RWPE1 (cell line): Measurements from ENCODE around the gene SYCP2L.
"Not testable (repeated sequence)": the region's sequence is repeated elsewhere in the genome, so short reads cannot be mapped to it uniquely, and the experiment has no call there.

Experiments used
- CTCF ChIA-PET: fragments of 350-600 bp; sonication (Branson Sonifier 250); formaldehyde crosslinking; extraction: SDS; loops from one replicate; lab custom pipeline; 2021; lab: Yijun Ruan, JAX
- POLR2A ChIA-PET: fragments of 400-600 bp; formaldehyde crosslinking; extraction: SDS; loops from one replicate; lab custom pipeline; 2020; ENCODE audit warnings: antibody characterized with exemption; ENCODE audit not compliant: low non-redundant PET; lab: Yijun Ruan, JAX
- DNase-seq: peaks from one replicate; pipeline ENCODE4 v3.0.0; 2012; ENCODE audit warnings: low spot score
- H3K27ac ChIP-seq: fragments of 450-650 bp; 2 replicates; pipeline ENCODE4 v1.5.1; 2017
- TF ChIP-seq, protein P1 (sequence below): fragments of 450-650 bp; conservative IDR thresholded peaks from 2 replicates; pipeline ENCODE4 v1.5.1; 2017; ENCODE audit warnings: low read depth, mild to moderate bottlenecking

Gene SYCP2L

GRCh38 chr6:10877871-10878270 lies 9.0 kb upstream of the SYCP2L start:
- H3K27ac ChIP-seq, result no peak overlapping the region
- POLR2A ChIA-PET, result no interaction called here
- TF ChIP-seq, protein P1, sequence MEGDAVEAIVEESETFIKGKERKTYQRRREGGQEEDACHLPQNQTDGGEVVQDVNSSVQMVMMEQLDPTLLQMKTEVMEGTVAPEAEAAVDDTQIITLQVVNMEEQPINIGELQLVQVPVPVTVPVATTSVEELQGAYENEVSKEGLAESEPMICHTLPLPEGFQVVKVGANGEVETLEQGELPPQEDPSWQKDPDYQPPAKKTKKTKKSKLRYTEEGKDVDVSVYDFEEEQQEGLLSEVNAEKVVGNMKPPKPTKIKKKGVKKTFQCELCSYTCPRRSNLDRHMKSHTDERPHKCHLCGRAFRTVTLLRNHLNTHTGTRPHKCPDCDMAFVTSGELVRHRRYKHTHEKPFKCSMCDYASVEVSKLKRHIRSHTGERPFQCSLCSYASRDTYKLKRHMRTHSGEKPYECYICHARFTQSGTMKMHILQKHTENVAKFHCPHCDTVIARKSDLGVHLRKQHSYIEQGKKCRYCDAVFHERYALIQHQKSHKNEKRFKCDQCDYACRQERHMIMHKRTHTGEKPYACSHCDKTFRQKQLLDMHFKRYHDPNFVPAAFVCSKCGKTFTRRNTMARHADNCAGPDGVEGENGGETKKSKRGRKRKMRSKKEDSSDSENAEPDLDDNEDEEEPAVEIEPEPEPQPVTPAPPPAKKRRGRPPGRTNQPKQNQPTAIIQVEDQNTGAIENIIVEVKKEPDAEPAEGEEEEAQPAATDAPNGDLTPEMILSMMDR, result no peak
- CTCF ChIA-PET, result no interaction called here
- DNase-seq, result no peak

GRCh38 chr6:10880366-10880765 lies 6.5 kb upstream of the SYCP2L start:
- no peak overlapping the region for H3K27ac ChIP-seq
- CTCF ChIA-PET, result no interaction called here
- DNase-seq, result no peak
- TF ChIP-seq, protein P1, result no peak
- POLR2A ChIA-PET, result no interaction called here

- POLR2A ChIA-PET, H3K27ac ChIP-seq, DNase-seq, CTCF ChIA-PET: not testable (repeated sequence)
Observed at GRCh38 chr6:10882253-10882630, 4.6 kb upstream of the SYCP2L start.

GRCh38 chr6:10882657-10883171 lies 4.1 kb upstream of the SYCP2L start:
- ChIA-PET CTCF (no interaction called here), POLR2A (no interaction called here)
- DNase-seq, result no peak
- TF ChIP-seq, protein P1, result no peak
- no peak overlapping the region for H3K27ac ChIP-seq

GRCh38 chr6:10883312-10884244 lies 3.3 kb upstream of the SYCP2L start:
- DNase-seq, result no peak
- ChIA-PET CTCF (no interaction called here), POLR2A (no interaction called here)
- TF ChIP-seq, protein P1, result no peak
- no peak overlapping the region for H3K27ac ChIP-seq

DNA sequence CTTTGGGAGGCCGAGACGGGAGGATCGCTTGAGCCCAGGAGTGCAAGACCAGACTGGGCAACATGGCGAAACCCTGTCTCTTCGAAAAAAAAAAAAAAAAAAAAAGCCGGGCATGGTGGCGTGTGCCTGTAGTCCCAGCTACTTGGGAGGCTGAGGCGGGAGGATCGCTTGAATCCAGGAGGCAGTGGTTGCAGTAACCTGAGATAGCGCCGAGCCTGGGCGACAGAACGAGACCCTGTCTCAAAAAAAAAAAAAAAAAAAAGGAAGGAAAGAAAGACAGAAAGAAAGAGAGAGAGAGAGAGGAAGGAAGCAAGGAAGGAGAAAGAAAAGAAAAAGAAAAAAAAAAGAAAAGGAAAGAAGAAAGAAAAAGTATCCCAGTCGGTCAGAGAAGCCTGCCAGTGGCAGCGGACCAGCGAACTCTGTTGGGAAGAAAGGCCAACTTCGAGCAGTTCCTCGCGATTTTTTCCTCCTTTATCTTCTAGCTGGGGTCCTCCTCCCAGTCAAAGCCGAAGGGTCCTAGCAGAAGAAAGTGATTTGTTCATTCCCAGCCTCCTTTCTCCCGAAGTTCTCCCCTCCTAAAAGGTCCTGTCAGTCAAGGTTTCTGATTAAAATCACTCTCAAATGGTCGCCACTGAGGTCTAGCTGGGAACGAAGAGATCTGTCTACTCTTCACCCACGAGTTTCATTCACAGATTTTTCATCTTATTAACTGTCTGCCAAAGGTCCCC lies 2.4 kb upstream of the SYCP2L start:
- H3K27ac ChIP-seq, result no peak overlapping the region
- DNase-seq, result no peak
- CTCF ChIA-PET, result interaction anchor here (0.6 kb wide), 1 partner anchor 185 kb away, joined by 3 read pairs; no protein-coding TSS in a partner anchor
- POLR2A ChIA-PET, result no interaction called here
- TF ChIP-seq, protein P1, result no peak

GRCh38 chr6:10886365-10886690 lies 524 bp upstream of the SYCP2L start:
- peak overlapping the region; percentile 17; the same call in 1 of the 2 replicates for H3K27ac ChIP-seq
- CTCF ChIA-PET, result interaction anchor here (0.7 kb wide), 1 partner anchor 10 kb away, joined by 5 read pairs; no protein-coding TSS in a partner anchor
- POLR2A ChIA-PET, DNase-seq: not testable (repeated sequence)
